ENCODE measurements around the gene CD209. TPM values are rescaled to one million over a fixed set of nuclear protein-coding genes. Genes with fewer than 3 reads are reported as not detected.
"Not testable (repeated sequence)": the region's sequence is repeated elsewhere in the genome, so short reads cannot be mapped to it uniquely, and the experiment has no call there.

CD209 gene
- total RNA-seq, 1 donor from 2014 or later: not detected

GRCh38 chr19:7781157-7781556, 33.8 kb upstream of the CD209 start:
- no peak overlapping the region for H3K4me3 Mint-ChIP-seq
- H3K9me3 Mint-ChIP-seq: peaks cover 3% of the 10 kb centered on the region
- no peak overlapping the region for H3K27ac Mint-ChIP-seq
- peaks cover 2% of the 10 kb centered on the region for H3K4me1 Mint-ChIP-seq
- peaks cover 37% of the 10 kb centered on the region for H3K27me3 Mint-ChIP-seq
- intact Hi-C loops (cut with micrococcal nuclease): no loop called here
- DNase-seq: no peak
- H3K36me3 Mint-ChIP-seq (ENCODE audit: low read depth): no peaks in the 10 kb centered on the region

GRCh38 chr19:7779631-7780486, 32.5 kb upstream of the CD209 start:
- H3K27ac Mint-ChIP-seq: no peak overlapping the region
- no peaks in the 10 kb centered on the region for H3K36me3 Mint-ChIP-seq (ENCODE audit: low read depth)
- intact Hi-C loops (cut with micrococcal nuclease): no loop called here
- H3K9me3 Mint-ChIP-seq: peaks cover 3% of the 10 kb centered on the region
- H3K4me3 Mint-ChIP-seq: no peak overlapping the region
- peaks cover 40% of the 10 kb centered on the region for H3K27me3 Mint-ChIP-seq
- DNase-seq: no peak
- peaks cover 2% of the 10 kb centered on the region for H3K4me1 Mint-ChIP-seq

GRCh38 chr19:7778081-7778480, 30.7 kb upstream of the CD209 start:
- DNase-seq: no peak
- H3K4me3 Mint-ChIP-seq: no peak overlapping the region
- intact Hi-C loops (cut with micrococcal nuclease): no loop called here
- peaks cover under 1% of the 10 kb centered on the region for H3K4me1 Mint-ChIP-seq
- H3K27ac Mint-ChIP-seq: no peak overlapping the region
- H3K27me3 Mint-ChIP-seq: peaks cover 28% of the 10 kb centered on the region
- no peaks in the 10 kb centered on the region for H3K9me3 Mint-ChIP-seq
- H3K36me3 Mint-ChIP-seq (ENCODE audit: low read depth): no peaks in the 10 kb centered on the region

- H3K27me3 Mint-ChIP-seq: peaks cover 26% of the 10 kb centered on the region
- intact Hi-C loops (cut with micrococcal nuclease): no loop called here
- no peak overlapping the region for H3K4me3 Mint-ChIP-seq
Measured at GRCh38 chr19:7775761-7776160, 28.4 kb upstream of the CD209 start.

GRCh38 chr19:7773841-7774240, 26.5 kb upstream of the CD209 start:
- Mint-ChIP-seq H3K27me3 (peaks cover 29% of the 10 kb centered on the region), H3K4me3 (no peak overlapping the region), H3K27ac (no peak overlapping the region), H3K36me3 (ENCODE audit: low read depth) (no peaks in the 10 kb centered on the region), H3K9me3 (peaks cover 4% of the 10 kb centered on the region), H3K4me1 (peaks cover 12% of the 10 kb centered on the region)
- no peak for DNase-seq
- intact Hi-C loops (cut with micrococcal nuclease): loop anchor here (2.0 kb wide), 2 partner anchors 33 to 67 kb away; no protein-coding TSS in a partner anchor

More at GRCh38 chr19:7775761-7776160, 28.4 kb upstream of the CD209 start:
- no peak overlapping the region for H3K27ac Mint-ChIP-seq
- DNase-seq: no peak
- H3K36me3 Mint-ChIP-seq (ENCODE audit: low read depth): no peaks in the 10 kb centered on the region
- H3K9me3 Mint-ChIP-seq: peaks cover 4% of the 10 kb centered on the region
- H3K4me1 Mint-ChIP-seq: peaks cover 12% of the 10 kb centered on the region

- Mint-ChIP-seq H3K27ac (peak overlapping the region; percentile 25), H3K27me3 (peaks cover 27% of the 10 kb centered on the region), H3K4me1 (peaks cover 12% of the 10 kb centered on the region), H3K4me3 (peak overlapping the region; percentile 24), H3K9me3 (peaks cover 4% of the 10 kb centered on the region), H3K36me3 (ENCODE audit: low read depth) (no peaks in the 10 kb centered on the region)
- DNase-seq: no peak
- intact Hi-C loops (cut with micrococcal nuclease): loop anchor here (1.0 to 2.0 kb wide), 4 partner anchors 22 to 92 kb away; no protein-coding TSS in a partner anchor
Measured at GRCh38 chr19:7772752-7773291, 25.5 kb upstream of the CD209 start.

GRCh38 chr19:7771072-7771471, 23.7 kb upstream of the CD209 start:
- Mint-ChIP-seq H3K4me1 (peaks cover 12% of the 10 kb centered on the region), H3K4me3 (no peak overlapping the region), H3K9me3 (peaks cover 4% of the 10 kb centered on the region), H3K36me3 (ENCODE audit: low read depth) (no peaks in the 10 kb centered on the region), H3K27me3 (peaks cover 25% of the 10 kb centered on the region), H3K27ac (no peak overlapping the region)
- intact Hi-C loops (cut with micrococcal nuclease): no loop called here
- DNase-seq: no peak

- no peak for DNase-seq
- Mint-ChIP-seq H3K4me1 (peaks cover 12% of the 10 kb centered on the region), H3K9me3 (peaks cover 4% of the 10 kb centered on the region), H3K4me3 (no peak overlapping the region), H3K27ac (no peak overlapping the region), H3K27me3 (peaks cover 18% of the 10 kb centered on the region), H3K36me3 (ENCODE audit: low read depth) (no peaks in the 10 kb centered on the region)
- intact Hi-C loops (cut with micrococcal nuclease): no loop called here
Measured at GRCh38 chr19:7769171-7769570, 21.8 kb upstream of the CD209 start.

GRCh38 chr19:7767487-7767886, 20.2 kb upstream of the CD209 start:
- Mint-ChIP-seq H3K27me3 (peaks cover 20% of the 10 kb centered on the region), H3K4me1 (peaks cover 5% of the 10 kb centered on the region), H3K36me3 (ENCODE audit: low read depth) (no peaks in the 10 kb centered on the region), H3K27ac (no peak overlapping the region), H3K9me3 (peaks cover 6% of the 10 kb centered on the region), H3K4me3 (no peak overlapping the region)
- DNase-seq: no peak
- intact Hi-C loops (cut with micrococcal nuclease): no loop called here

- no peak overlapping the region for H3K4me3 Mint-ChIP-seq
- H3K36me3 Mint-ChIP-seq (ENCODE audit: low read depth): no peaks in the 10 kb centered on the region
- intact Hi-C loops (cut with micrococcal nuclease): no loop called here
- H3K9me3 Mint-ChIP-seq: peaks cover 11% of the 10 kb centered on the region
- DNase-seq: no peak
- H3K27me3 Mint-ChIP-seq: peaks cover 18% of the 10 kb centered on the region
- H3K27ac Mint-ChIP-seq: no peak overlapping the region
- H3K4me1 Mint-ChIP-seq: no peaks in the 10 kb centered on the region
Measured at GRCh38 chr19:7766535-7766934, 19.2 kb upstream of the CD209 start.

- H3K4me1 Mint-ChIP-seq; DNase-seq; H3K4me3 Mint-ChIP-seq; H3K27ac Mint-ChIP-seq; H3K9me3 Mint-ChIP-seq; H3K36me3 Mint-ChIP-seq (ENCODE audit: low read depth); intact Hi-C loops (cut with micrococcal nuclease): not testable (repeated sequence)
- H3K27me3 Mint-ChIP-seq: peaks cover 14% of the 10 kb centered on the region
Measured at GRCh38 chr19:7765043-7765442, 17.7 kb upstream of the CD209 start.

GRCh38 chr19:7764157-7764556, 16.8 kb upstream of the CD209 start:
- H3K27ac Mint-ChIP-seq; H3K4me3 Mint-ChIP-seq; H3K36me3 Mint-ChIP-seq (ENCODE audit: low read depth); DNase-seq; H3K4me1 Mint-ChIP-seq; intact Hi-C loops (cut with micrococcal nuclease); H3K27me3 Mint-ChIP-seq: not testable (repeated sequence)
- H3K9me3 Mint-ChIP-seq: peaks cover 15% of the 10 kb centered on the region

GRCh38 chr19:7763696-7764095, 16.4 kb upstream of the CD209 start:
- Mint-ChIP-seq H3K4me1 (no peaks in the 10 kb centered on the region), H3K27ac (no peak overlapping the region), H3K27me3 (peaks cover 5% of the 10 kb centered on the region), H3K9me3 (peaks cover 19% of the 10 kb centered on the region), H3K36me3 (ENCODE audit: low read depth) (peaks cover 3% of the 10 kb centered on the region), H3K4me3 (no peak overlapping the region)
- no peak for DNase-seq
- intact Hi-C loops (cut with micrococcal nuclease): no loop called here

GRCh38 chr19:7762719-7763293, 15.5 kb upstream of the CD209 start, which contains the start of gene CLEC4M:
CLEC4M (plus strand) TSS chr19:7763243; CDS start chr19:7763267, 24 bp downstream.
- no peak within 1 kb of the TSS for H3K27ac Mint-ChIP-seq

More at GRCh38 chr19:7762719-7763293, 15.5 kb upstream of the CD209 start, which contains the start of gene CLEC4M:
- Mint-ChIP-seq H3K27me3 (peaks cover 5% of the 10 kb centered on the region), H3K4me3 (no peak within 1 kb of the TSS), H3K9me3 (peaks cover 25% of the 10 kb centered on the region), H3K4me1 (no peaks in the 10 kb centered on the region), H3K36me3 (ENCODE audit: low read depth) (peaks cover 3% of the 10 kb centered on the region)
- intact Hi-C loops (cut with micrococcal nuclease): no loop called here
- no peak for DNase-seq
